SK-N-SH (cell line): Measurements from ENCODE around the gene HOXC13.

Experiments
- ELF1 ChIP-seq: IDR thresholded peaks from 2 replicates; pipeline ENCODE4 v1.4.0; 2012
- EP300 ChIP-seq, 2 experiments: IDR thresholded peaks; 2 replicates each; pipeline versions ENCODE4 v1.4.0 to v1.6.1; 2012; ENCODE audit warnings: borderline replicate concordance in 1 of 2, low read depth in 1 of 2, low read length in 1 of 2
- RAD21 ChIP-seq: IDR thresholded peaks from 2 replicates; pipeline ENCODE4 v1.6.1; 2012; ENCODE audit warnings: mild to moderate bottlenecking, low read length
- RFX5 ChIP-seq: IDR thresholded peaks from 2 replicates; pipeline ENCODE4 v1.6.1; 2012; ENCODE audit warnings: mild to moderate bottlenecking, improper control_type of control experiment, low read length
- SMC3 ChIP-seq: IDR thresholded peaks from 2 replicates; pipeline ENCODE4 v1.6.1; 2012; ENCODE audit warnings: low read depth, low read length, improper control_type of control experiment
- TAF1 ChIP-seq: IDR thresholded peaks from 2 replicates; pipeline ENCODE4 v1.6.1; 2012; ENCODE audit warnings: low read depth, mild to moderate bottlenecking, low read length, moderate library complexity, borderline replicate concordance
- TF ChIP-seq, protein P1 (sequence below): fragments of 200-600 bp; sonication (generic); IDR thresholded peaks from 2 replicates; pipeline ENCODE4 v1.6.1; 2017; ENCODE audit warnings: antibody characterized with exemption, mild to moderate bottlenecking, moderate library complexity
- TF ChIP-seq, protein P2 (sequence below): IDR thresholded peaks from 2 replicates; pipeline ENCODE4 v1.4.0; 2012; ENCODE audit warnings: low read depth

DNA sequence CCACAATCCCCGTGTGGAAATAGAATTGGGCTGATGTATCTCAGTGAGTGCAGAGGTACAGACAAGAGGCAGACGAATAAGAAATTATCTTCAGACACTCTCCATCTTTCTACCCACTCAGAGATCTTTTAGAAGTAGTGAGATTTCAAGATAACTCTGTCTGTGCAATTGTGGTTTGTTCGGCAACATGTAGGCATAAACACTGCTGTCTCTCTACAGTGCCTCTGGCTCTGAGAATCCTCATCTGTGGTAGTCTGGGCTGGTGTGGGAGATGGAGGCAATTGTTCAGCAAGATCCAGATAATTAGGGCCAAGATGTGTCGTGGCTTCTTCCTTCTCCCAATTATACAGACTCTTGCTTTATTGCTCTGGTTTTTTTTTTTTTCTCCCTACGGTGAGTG, 3.1 kb downstream of the HOXC13 start:
- TF ChIP-seq, protein P1, sequence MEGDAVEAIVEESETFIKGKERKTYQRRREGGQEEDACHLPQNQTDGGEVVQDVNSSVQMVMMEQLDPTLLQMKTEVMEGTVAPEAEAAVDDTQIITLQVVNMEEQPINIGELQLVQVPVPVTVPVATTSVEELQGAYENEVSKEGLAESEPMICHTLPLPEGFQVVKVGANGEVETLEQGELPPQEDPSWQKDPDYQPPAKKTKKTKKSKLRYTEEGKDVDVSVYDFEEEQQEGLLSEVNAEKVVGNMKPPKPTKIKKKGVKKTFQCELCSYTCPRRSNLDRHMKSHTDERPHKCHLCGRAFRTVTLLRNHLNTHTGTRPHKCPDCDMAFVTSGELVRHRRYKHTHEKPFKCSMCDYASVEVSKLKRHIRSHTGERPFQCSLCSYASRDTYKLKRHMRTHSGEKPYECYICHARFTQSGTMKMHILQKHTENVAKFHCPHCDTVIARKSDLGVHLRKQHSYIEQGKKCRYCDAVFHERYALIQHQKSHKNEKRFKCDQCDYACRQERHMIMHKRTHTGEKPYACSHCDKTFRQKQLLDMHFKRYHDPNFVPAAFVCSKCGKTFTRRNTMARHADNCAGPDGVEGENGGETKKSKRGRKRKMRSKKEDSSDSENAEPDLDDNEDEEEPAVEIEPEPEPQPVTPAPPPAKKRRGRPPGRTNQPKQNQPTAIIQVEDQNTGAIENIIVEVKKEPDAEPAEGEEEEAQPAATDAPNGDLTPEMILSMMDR: no peak
- TF ChIP-seq ELF1 (no peak), TAF1 (no peak), EP300 (IDR thresholded peaks at IDR 0.05; ENCODE audit: borderline replicate concordance in 1 of 2, low read depth in 1 of 2, low read length in 1 of 2) (no peak), RAD21 (no peak), SMC3 (no peak), RFX5 (no peak)
- TF ChIP-seq, protein P2, sequence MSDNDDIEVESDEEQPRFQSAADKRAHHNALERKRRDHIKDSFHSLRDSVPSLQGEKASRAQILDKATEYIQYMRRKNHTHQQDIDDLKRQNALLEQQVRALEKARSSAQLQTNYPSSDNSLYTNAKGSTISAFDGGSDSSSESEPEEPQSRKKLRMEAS: no peak
